Measurements from ENCODE around the gene PTPRG. TPM values are rescaled to one million over a fixed set of nuclear protein-coding genes. Genes with fewer than 3 reads are reported as not detected.

Gene PTPRG
- total RNA-seq, 2 donors from 2014 or later = 76.5 to 108 TPM

DNA sequence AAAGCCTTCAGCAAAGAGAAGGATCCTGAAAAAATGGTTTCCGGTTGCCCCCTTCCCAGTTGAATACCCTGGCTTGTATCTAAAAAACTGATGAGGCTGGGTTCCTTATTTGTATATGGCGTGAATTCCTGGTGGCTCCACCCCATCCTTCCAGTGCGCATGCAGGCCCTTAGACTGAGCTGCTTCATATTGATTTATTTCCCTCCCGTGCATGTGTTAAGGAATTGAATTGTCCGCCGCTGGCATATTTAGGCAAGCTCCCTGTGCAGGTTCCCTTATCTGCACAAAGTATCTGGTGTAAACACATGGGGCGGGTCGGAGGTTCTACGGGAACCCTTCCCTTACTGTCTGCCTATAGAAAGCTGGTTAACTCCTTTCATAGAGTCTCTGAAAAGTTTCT lies 449.6 kb downstream of the PTPRG start:
- H3K36me3 ChIP-seq (ENCODE audit: control insufficient read depth, insufficient read depth, low read length) = peaks cover 4% of the 10 kb centered on the region
- no peaks in the 10 kb centered on the region for H3K4me1 ChIP-seq (ENCODE audit: control insufficient read depth, insufficient read depth, low read length)
- TF ChIP-seq, protein P1, sequence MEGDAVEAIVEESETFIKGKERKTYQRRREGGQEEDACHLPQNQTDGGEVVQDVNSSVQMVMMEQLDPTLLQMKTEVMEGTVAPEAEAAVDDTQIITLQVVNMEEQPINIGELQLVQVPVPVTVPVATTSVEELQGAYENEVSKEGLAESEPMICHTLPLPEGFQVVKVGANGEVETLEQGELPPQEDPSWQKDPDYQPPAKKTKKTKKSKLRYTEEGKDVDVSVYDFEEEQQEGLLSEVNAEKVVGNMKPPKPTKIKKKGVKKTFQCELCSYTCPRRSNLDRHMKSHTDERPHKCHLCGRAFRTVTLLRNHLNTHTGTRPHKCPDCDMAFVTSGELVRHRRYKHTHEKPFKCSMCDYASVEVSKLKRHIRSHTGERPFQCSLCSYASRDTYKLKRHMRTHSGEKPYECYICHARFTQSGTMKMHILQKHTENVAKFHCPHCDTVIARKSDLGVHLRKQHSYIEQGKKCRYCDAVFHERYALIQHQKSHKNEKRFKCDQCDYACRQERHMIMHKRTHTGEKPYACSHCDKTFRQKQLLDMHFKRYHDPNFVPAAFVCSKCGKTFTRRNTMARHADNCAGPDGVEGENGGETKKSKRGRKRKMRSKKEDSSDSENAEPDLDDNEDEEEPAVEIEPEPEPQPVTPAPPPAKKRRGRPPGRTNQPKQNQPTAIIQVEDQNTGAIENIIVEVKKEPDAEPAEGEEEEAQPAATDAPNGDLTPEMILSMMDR (conservative IDR thresholded peaks at IDR 0.05) = no peak
- H3K9me3 Mint-ChIP-seq = no peaks in the 10 kb centered on the region
- H3K27ac Mint-ChIP-seq = no peak overlapping the region
- peaks cover 10% of the 10 kb centered on the region for H3K36me3 Mint-ChIP-seq (ENCODE audit: low read depth)
- peaks cover 5% of the 10 kb centered on the region for H3K9me3 ChIP-seq (ENCODE audit: control insufficient read depth, low read length)
- no peaks in the 10 kb centered on the region for H3K27me3 ChIP-seq (ENCODE audit: control insufficient read depth, insufficient read depth, low read length, poor library complexity, severe bottlenecking)
- H3K4me3 Mint-ChIP-seq = no peak overlapping the region
- no peak overlapping the region for H3K4me3 ChIP-seq (ENCODE audit: low read length)
- H3K27ac ChIP-seq (ENCODE audit: low read depth, low read length) = no peak overlapping the region
- no peak overlapping the region for H3K9ac ChIP-seq (ENCODE audit: extremely low read depth, low read length, poor library complexity, severe bottlenecking)
- H3K27me3 Mint-ChIP-seq (ENCODE audit: insufficient read depth) = no peaks in the 10 kb centered on the region
- peaks cover 6% of the 10 kb centered on the region for H3K4me1 Mint-ChIP-seq
- DNase-seq = no peak
- 97 to 100% methylated on average over 8 to 9 of the region's 9 CpGs for WGBS, 2 experiments (ENCODE audit: insufficient coverage in 1 of 2, insufficient read length in 1 of 2)

GRCh38 chr3:62011666-62012065 lies 450.3 kb downstream of the PTPRG start:
- DNase-seq = no peak
- Histone ChIP-seq H3K27ac (ENCODE audit: low read depth, low read length) (no peak overlapping the region), H3K36me3 (ENCODE audit: control insufficient read depth, insufficient read depth, low read length) (peaks cover 4% of the 10 kb centered on the region), H3K4me1 (ENCODE audit: control insufficient read depth, insufficient read depth, low read length) (no peaks in the 10 kb centered on the region), H3K4me3 (ENCODE audit: low read length) (no peak overlapping the region), H3K27me3 (ENCODE audit: control insufficient read depth, insufficient read depth, low read length, poor library complexity, severe bottlenecking) (no peaks in the 10 kb centered on the region), H3K9me3 (ENCODE audit: control insufficient read depth, low read length) (peaks cover 5% of the 10 kb centered on the region), H3K9ac (ENCODE audit: extremely low read depth, low read length, poor library complexity, severe bottlenecking) (no peak overlapping the region)
- Mint-ChIP-seq H3K27me3 (ENCODE audit: insufficient read depth) (no peaks in the 10 kb centered on the region), H3K4me1 (peaks cover 10% of the 10 kb centered on the region), H3K36me3 (ENCODE audit: low read depth) (peaks cover 14% of the 10 kb centered on the region), H3K4me3 (no peak overlapping the region), H3K9me3 (no peaks in the 10 kb centered on the region), H3K27ac (no peak overlapping the region)
- 86 to 96% methylated on average over 4 to 5 of the region's 5 CpGs for WGBS, 2 experiments (ENCODE audit: insufficient coverage in 1 of 2, insufficient read length in 1 of 2)
- TF ChIP-seq, protein P1 (conservative IDR thresholded peaks at IDR 0.05) = no peak

DNA sequence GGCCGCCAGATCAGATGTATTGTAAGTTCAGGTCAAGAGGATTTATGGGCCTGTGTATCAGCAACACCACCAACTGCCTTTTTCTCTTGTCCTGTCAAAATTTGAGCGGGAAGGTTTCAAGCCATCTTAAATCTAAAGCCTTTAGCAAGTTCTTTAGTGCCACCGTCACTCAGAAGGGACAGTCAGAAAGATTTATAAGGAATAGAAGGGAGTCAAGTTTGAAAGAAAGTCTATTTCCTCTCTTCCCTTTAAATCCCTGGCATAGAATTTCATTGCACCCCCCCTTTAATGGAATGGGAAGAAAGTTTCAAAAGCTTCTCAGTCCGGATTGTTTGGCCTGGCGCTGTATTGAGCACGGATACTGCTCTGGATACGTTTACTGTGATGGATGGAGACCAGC lies 452.6 kb downstream of the PTPRG start:
- Mint-ChIP-seq H3K4me3 (no peak overlapping the region), H3K9me3 (no peaks in the 10 kb centered on the region), H3K4me1 (peaks cover 8% of the 10 kb centered on the region), H3K27ac (no peak overlapping the region), H3K27me3 (ENCODE audit: insufficient read depth) (no peaks in the 10 kb centered on the region), H3K36me3 (ENCODE audit: low read depth) (peaks cover 28% of the 10 kb centered on the region)
- Histone ChIP-seq H3K9me3 (ENCODE audit: control insufficient read depth, low read length) (peaks cover 5% of the 10 kb centered on the region), H3K4me3 (ENCODE audit: low read length) (no peak overlapping the region), H3K36me3 (ENCODE audit: control insufficient read depth, insufficient read depth, low read length) (peaks cover 4% of the 10 kb centered on the region), H3K27me3 (ENCODE audit: control insufficient read depth, insufficient read depth, low read length, poor library complexity, severe bottlenecking) (no peaks in the 10 kb centered on the region), H3K4me1 (ENCODE audit: control insufficient read depth, insufficient read depth, low read length) (no peaks in the 10 kb centered on the region), H3K27ac (ENCODE audit: low read depth, low read length) (no peak overlapping the region), H3K9ac (ENCODE audit: extremely low read depth, low read length, poor library complexity, severe bottlenecking) (no peak overlapping the region)
- 88 to 98% methylated on average over 2 to 7 of the region's 7 CpGs for WGBS, 2 experiments (ENCODE audit: insufficient coverage in 1 of 2, insufficient read length in 1 of 2)
- TF ChIP-seq, protein P1 (conservative IDR thresholded peaks at IDR 0.05) = no peak
- DNase-seq = no peak
